Activated naive CD8-positive, alpha-beta T cell treated with anti-CD3 and anti-CD28 coated beads, Interleukin-2, amount 50 U/mL, for 24 hours (primary cell): Measurements from ENCODE around the gene PTGIS.

Source experiments
- ATAC-seq: fragments of 150-1000 bp; cut with Tn5 transposase; one replicate; pipeline ENCODE4 v1.10.0; 2021
- DNase-seq: peaks from one replicate; pipeline ENCODE4 v3.0.0; 2021
- H3K27ac Mint-ChIP-seq: one replicate; pipeline ENCODE4 v1.8.0; 2021; ENCODE audit warnings: mild to moderate bottlenecking, mixed read lengths
- H3K27me3 Mint-ChIP-seq: one replicate; pipeline ENCODE4 v1.8.0; 2021; ENCODE audit warnings: mixed read lengths
- H3K36me3 Mint-ChIP-seq: one replicate; pipeline ENCODE4 v1.8.0; 2021; ENCODE audit warnings: low read depth, mixed read lengths
- H3K4me1 Mint-ChIP-seq: one replicate; pipeline ENCODE4 v1.8.0; 2021; ENCODE audit warnings: mixed read lengths
- H3K4me3 Mint-ChIP-seq: one replicate; pipeline ENCODE4 v1.8.0; 2021; ENCODE audit warnings: mild to moderate bottlenecking, moderate library complexity, mixed read lengths
- H3K9me3 Mint-ChIP-seq: one replicate; pipeline ENCODE4 v1.8.0; 2021; ENCODE audit warnings: mixed read lengths

The PTGIS gene

DNA sequence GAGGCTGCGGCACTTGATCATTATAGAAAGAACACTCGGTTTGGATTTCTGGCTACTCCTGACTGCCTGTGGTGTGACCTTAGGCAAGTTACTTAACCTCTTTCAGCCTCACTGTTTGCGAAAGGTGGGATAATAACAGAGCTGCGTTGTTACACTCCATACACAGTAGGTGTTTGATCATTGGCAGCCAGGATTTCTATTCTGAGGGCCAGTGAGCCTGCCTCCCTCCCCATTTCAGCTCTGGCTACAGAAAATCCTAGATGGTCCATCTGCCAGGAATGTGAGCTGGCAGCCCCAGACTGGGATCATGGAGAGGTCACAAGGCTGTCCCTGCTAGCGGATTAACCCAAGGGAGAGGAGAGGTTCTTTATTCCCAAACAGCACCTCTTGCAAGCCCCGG lies 88.2 kb downstream of the PTGIS start:
- DNase-seq (no peak), ATAC-seq (no peak)
- Mint-ChIP-seq H3K27ac (no peak overlapping the region), H3K4me3 (no peak overlapping the region), H3K36me3 (no peaks in the 10 kb centered on the region), H3K27me3 (peaks cover 54% of the 10 kb centered on the region), H3K4me1 (peaks cover 4% of the 10 kb centered on the region), H3K9me3 (no peaks in the 10 kb centered on the region)

DNA sequence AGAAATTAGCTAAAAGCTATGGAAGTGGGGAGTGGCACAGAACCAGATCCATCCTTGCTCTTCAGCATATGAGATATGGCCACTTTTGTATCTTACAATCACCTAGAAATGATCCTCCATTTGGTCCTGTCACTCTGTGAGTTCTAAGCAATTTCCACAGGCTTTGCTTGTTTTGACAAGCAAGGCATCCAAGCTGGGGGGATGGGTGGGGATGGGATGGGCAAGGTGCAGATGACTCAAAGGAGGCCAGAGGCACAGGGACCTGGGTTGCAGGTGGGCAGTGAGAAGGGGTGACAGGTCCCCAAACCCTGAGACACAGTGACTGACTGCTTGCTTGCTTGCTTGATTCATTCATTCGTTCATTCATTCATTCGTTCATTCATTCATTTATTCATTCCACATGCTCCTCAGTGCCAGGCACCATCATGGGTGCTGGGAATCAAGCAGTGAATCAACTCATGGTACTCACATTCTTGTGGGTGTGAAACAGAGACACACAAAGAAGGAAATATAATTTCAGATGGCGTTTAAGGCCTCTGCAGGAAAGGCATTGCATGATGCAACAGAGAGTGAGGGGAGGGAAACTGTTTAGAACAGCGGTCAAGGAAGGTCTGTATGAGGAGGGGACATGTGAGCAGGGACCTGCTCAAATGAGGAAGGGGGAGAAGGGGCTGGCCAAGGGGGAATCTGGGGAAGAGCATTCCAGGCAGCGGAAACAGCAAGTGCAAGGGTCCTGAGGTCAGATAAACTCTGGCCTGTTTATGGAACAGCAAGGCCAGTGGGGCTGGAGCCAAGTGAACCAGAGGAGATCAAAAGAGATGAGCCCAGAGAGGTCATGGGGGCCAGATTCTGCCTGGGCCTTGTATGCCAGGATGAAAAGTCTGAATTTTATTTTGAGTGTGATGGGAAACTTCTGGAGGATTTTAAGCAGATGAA lies 88.9 kb downstream of the PTGIS start:
- H3K9me3 Mint-ChIP-seq = no peaks in the 10 kb centered on the region
- ATAC-seq (no peak), DNase-seq (no peak)
- no peaks in the 10 kb centered on the region for H3K4me1 Mint-ChIP-seq
- H3K27ac Mint-ChIP-seq = no peak overlapping the region
- H3K27me3 Mint-ChIP-seq = peaks cover 49% of the 10 kb centered on the region
- H3K36me3 Mint-ChIP-seq = no peaks in the 10 kb centered on the region
- no peak overlapping the region for H3K4me3 Mint-ChIP-seq

DNA sequence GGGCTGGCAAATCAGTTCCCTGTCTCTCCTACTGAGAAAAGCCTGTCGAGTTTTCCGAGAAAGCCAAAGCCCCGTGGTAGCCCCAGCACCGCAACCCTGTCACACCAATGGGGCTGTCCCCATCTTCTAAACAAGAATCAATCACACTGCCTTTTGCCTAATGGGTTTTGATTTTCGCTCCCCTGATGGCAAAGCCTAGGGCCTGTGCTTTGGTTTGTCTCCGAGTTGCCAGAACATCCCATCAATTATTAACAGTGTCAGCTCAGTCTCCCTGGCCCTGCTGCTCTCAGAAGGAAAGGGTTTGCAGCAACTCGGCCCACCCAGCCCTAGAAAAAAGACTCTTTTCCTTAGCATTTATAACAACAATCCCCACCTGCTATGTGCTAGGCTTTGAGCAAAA lies 89.7 kb downstream of the PTGIS start:
- Mint-ChIP-seq H3K4me1 (no peaks in the 10 kb centered on the region), H3K4me3 (no peak overlapping the region), H3K27me3 (peaks cover 47% of the 10 kb centered on the region), H3K36me3 (no peaks in the 10 kb centered on the region), H3K27ac (no peak overlapping the region), H3K9me3 (no peaks in the 10 kb centered on the region)
- DNase-seq (no peak), ATAC-seq (no peak)

DNA sequence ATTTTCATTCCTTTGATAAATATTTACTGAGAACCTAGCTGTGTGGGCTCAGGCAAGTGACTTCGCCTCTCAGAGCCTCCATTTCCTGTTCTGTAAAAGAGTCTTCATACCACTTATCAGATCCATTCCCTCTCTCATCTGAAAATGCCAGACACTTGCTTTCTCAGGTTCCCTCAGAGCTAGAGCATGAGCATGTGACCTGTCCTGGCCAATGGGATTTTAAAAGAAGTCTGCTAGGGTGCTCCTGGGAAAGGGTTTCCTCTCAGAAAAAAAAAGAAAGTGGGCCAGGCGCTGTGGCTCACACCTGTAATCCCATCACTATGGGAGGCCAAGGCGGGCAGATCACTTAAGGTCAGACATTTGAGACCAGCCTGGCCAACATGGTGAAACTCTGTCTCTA lies 90.7 kb downstream of the PTGIS start:
- H3K36me3 Mint-ChIP-seq = no peaks in the 10 kb centered on the region
- H3K27me3 Mint-ChIP-seq = peaks cover 47% of the 10 kb centered on the region
- no peaks in the 10 kb centered on the region for H3K4me1 Mint-ChIP-seq
- no peak overlapping the region for H3K4me3 Mint-ChIP-seq
- no peaks in the 10 kb centered on the region for H3K9me3 Mint-ChIP-seq
- DNase-seq (no peak), ATAC-seq (no peak)
- H3K27ac Mint-ChIP-seq = no peak overlapping the region

DNA sequence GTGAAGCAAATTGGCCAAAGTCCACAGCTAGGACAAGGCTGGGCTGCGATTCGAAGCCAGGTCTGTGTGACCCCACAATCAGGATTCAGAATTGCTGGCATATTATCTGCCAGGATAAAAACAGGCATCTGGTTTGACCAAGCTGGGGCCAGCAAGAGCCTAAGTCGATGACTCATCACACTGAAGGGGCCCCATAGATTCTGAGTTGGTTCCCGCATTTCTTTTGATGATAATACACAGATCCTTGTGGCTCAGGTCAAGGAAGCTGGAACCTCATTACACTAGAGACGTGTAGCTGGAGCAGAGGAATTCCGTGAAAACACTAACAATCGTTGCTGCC lies 92.0 kb downstream of the PTGIS start:
- ATAC-seq = no peak
- Mint-ChIP-seq H3K27me3 (peaks cover 40% of the 10 kb centered on the region), H3K9me3 (no peaks in the 10 kb centered on the region)

DNA sequence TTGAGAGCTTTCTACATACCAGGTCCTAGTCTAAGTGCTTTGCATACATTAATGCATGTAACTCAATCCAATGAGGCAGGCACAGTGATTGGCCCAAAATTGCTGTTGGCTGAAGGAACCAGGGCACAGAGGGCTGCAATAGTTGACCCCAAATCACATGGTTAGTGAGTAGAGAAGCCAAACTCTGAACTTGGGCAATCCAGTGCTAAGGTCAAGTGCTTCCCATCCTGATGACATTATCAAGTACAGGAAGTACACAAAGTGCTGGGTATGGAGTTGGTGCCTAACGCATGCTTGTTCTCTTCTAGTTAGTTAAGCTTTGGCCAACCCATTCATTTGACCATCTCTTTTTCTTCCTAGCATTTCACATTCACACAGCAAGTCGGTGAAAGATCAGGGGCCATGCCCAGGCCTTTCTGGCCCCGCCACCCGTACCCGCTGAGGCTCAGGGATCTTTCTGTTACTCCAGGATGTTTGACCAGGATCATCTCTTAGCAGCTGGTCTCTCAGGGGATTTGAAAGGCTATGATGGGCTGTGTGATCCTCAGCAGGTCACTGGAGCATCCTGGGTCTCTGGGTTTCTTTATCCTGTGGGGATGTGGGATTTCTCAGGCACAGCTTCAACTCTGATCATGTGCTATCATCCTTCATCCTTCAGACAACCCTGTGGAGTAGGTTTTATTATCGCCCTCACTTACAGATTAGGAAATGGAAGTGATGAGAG lies 92.5 kb downstream of the PTGIS start:
- no peaks in the 10 kb centered on the region for H3K9me3 Mint-ChIP-seq
- H3K27ac Mint-ChIP-seq = no peak overlapping the region
- no peaks in the 10 kb centered on the region for H3K4me1 Mint-ChIP-seq
- ATAC-seq = no peak
- H3K27me3 Mint-ChIP-seq = peaks cover 39% of the 10 kb centered on the region
- H3K4me3 Mint-ChIP-seq = no peak overlapping the region
- DNase-seq = no peak
- no peaks in the 10 kb centered on the region for H3K36me3 Mint-ChIP-seq

More for the DNA sequence above, 92.0 kb downstream of the PTGIS start:
- no peak for DNase-seq
- Mint-ChIP-seq H3K4me1 (no peaks in the 10 kb centered on the region), H3K27ac (no peak overlapping the region), H3K36me3 (no peaks in the 10 kb centered on the region), H3K4me3 (no peak overlapping the region)

DNA sequence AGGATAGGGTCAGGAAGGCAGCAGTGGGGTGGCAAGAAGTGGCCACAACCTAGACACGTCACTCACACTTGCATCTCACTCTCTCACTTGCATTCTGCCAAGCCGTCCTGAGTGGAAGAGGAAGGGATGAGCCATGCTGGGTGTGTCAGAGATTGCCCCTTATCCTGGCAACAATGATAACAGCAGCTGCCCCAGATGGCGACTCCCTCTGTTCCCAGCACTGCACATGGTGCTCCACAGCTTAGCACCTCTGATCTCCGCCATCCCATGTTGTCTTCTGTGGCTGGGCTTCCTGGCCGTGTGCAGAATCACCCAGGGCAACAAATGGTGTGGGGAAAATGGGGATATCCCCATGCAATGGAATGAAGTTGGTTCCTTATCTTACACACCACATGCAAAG lies 96.5 kb downstream of the PTGIS start:
- no peaks in the 10 kb centered on the region for H3K9me3 Mint-ChIP-seq
- no peak overlapping the region for H3K27ac Mint-ChIP-seq
- no peaks in the 10 kb centered on the region for H3K36me3 Mint-ChIP-seq
- no peak for ATAC-seq
- H3K4me1 Mint-ChIP-seq = no peaks in the 10 kb centered on the region
- H3K27me3 Mint-ChIP-seq = peaks cover 27% of the 10 kb centered on the region
- no peak overlapping the region for H3K4me3 Mint-ChIP-seq
- DNase-seq = no peak

DNA sequence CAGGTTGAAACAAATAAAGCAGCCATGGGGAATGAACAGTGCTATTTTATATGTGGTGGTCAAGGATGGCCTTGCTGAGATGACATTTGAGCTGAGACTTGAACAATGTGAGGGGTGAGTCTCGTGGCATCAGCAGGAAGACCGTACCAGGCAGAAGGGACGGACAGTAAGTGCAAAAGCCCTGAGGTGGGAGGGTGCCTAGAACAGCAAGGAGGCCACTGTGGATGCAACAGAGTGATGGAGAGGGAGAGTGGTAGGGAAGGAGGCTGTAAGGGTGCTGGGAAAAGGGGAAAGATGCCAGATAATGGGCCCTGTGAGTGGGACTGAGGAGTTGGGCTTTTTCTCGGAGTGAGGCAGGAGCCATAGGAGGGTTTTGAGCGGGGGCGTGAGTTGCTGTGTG lies 97.0 kb downstream of the PTGIS start:
- no peaks in the 10 kb centered on the region for H3K9me3 Mint-ChIP-seq
- no peak overlapping the region for H3K4me3 Mint-ChIP-seq
- H3K27me3 Mint-ChIP-seq = peaks cover 27% of the 10 kb centered on the region
- H3K36me3 Mint-ChIP-seq = no peaks in the 10 kb centered on the region
- ATAC-seq (no peak), DNase-seq (no peak)
- no peak overlapping the region for H3K27ac Mint-ChIP-seq
- no peaks in the 10 kb centered on the region for H3K4me1 Mint-ChIP-seq

DNA sequence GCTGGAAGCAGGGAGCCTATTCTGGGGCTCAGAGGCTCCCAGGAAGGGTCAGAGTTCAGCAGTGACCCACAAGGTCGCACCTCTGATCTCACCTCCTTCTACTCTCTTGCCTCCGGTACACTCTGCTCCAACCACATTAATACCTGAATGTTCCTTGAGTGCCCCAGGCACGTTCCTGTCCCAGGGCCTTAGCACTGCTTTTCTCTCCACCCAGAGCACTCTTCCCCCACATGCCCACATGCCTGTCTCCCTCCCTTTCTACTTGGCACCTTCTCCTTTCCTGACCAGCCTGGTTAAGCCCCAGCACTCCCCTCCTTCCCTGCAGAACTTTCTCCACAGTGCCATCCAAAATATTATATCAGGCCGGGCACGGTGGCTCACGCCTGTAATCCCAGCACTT lies 98.9 kb downstream of the PTGIS start:
- H3K27me3 Mint-ChIP-seq = peaks cover 20% of the 10 kb centered on the region
- no peak for ATAC-seq
- no peaks in the 10 kb centered on the region for H3K9me3 Mint-ChIP-seq
- H3K4me1 Mint-ChIP-seq = no peaks in the 10 kb centered on the region
- H3K36me3 Mint-ChIP-seq = no peaks in the 10 kb centered on the region
- H3K4me3 Mint-ChIP-seq = no peak overlapping the region
- no peak for DNase-seq
- H3K27ac Mint-ChIP-seq = no peak overlapping the region

DNA sequence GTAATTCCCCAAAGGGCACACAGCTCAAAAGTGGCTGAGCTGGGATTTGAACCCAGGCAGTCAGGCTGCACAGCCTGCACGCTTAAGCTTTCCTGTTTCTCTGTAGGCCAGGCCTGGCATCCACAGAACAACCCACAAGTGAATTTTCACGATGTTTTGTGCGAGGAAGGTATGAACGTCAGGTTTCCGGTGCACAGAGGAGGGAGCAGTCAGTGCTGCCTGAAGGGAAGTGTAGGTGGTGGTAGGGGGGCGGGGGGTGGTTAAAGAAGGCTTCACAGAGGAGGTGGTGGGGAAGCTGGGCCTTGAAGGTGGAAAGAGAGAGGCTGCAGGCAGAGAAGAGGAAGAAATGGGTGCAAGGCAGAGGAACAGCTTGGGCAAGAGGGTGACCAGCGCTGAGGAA lies 99.5 kb downstream of the PTGIS start:
- Mint-ChIP-seq H3K27me3 (peaks cover 20% of the 10 kb centered on the region), H3K27ac (no peak overlapping the region), H3K4me3 (no peak overlapping the region), H3K4me1 (no peaks in the 10 kb centered on the region), H3K9me3 (no peaks in the 10 kb centered on the region), H3K36me3 (no peaks in the 10 kb centered on the region)
- ATAC-seq (no peak), DNase-seq (no peak)

DNA sequence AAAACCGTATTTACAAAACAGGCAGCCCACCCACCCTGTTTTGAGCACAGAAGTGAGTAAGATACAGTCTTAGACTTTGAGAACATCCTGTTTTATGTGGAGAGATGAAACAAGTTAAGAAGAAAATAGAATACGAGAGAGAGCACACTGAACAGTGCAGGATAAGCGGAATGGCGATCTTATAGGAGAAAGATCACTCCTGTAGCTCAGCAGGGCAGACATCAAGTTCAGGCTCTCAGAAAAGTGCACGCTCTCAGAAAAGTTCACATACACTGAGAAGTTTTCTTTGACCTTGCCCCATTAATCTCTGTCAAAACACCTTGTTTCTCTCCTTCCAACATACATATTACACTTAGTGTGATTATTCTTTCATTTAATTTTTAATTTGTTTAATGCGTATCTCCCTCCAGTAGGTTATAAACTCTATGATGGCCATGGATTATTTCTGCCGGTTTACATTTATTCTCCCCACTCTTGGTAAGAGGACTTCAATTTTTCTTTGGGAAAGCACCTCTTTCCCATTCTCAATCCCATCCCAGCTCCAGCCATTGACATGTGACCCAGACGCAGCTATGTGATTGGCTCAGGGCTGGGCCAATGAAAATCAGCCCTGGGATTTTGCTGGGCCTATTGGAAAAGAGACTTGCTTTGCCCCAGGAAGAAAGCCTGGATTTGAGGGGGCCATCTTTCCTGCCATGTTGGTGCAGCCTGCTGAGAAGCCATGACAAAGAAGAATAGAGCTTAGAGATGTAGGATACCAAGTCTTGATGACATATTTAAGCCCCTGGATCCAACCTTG lies 101.6 kb downstream of the PTGIS start:
- ATAC-seq = no peak
- no peak for DNase-seq
- Mint-ChIP-seq H3K27me3 (peaks cover 22% of the 10 kb centered on the region), H3K9me3 (no peaks in the 10 kb centered on the region), H3K27ac (no peak overlapping the region), H3K4me3 (no peak overlapping the region), H3K4me1 (no peaks in the 10 kb centered on the region), H3K36me3 (no peaks in the 10 kb centered on the region)

DNA sequence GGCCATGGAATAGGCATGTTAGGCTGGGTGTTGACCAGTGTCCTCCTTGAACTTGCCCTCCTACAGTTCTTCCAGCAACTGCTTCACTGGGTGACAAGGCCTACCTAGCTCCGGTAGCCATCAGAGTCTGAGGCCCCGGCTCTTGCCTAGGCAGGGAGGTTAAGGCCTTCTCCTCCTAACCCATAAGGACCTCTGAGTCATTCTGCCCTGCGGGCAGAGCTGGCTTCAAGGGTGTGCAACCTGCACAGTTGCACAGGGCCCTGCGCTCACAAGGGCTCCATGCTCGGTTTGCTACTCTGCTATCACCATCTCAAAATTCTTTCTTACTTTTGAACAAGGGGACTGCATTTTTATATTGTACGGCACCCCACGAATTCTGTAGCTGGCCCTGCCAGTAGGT lies 103.4 kb downstream of the PTGIS start:
- Mint-ChIP-seq H3K27me3 (peaks cover 17% of the 10 kb centered on the region), H3K9me3 (no peaks in the 10 kb centered on the region), H3K4me1 (no peaks in the 10 kb centered on the region), H3K27ac (no peak overlapping the region), H3K36me3 (no peaks in the 10 kb centered on the region), H3K4me3 (no peak overlapping the region)
- ATAC-seq (no peak), DNase-seq (no peak)

DNA sequence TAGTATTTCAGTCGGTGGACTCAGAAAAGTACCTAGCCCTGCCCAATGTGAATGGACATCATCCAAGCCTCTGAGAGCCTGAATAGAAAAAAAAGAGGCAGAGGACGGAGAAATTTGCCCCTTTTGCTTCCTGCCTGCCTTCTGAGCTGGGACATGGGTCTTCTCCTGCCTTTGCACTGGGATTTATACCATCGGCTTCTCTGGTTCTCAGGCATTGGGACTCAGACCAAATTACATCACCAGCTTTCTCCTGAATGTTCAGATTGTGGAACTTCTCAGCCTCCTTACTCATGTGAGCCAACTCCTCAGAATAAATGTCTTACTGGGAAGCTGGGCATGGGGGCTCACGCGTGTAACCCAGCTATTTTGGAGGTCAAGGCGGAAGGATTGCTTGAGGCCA lies 105.3 kb downstream of the PTGIS start:
- H3K36me3 Mint-ChIP-seq = no peaks in the 10 kb centered on the region
- H3K27ac Mint-ChIP-seq = no peak overlapping the region
- H3K4me3 Mint-ChIP-seq = no peak overlapping the region
- ATAC-seq (no peak), DNase-seq (no peak)
- H3K9me3 Mint-ChIP-seq = no peaks in the 10 kb centered on the region
- no peaks in the 10 kb centered on the region for H3K4me1 Mint-ChIP-seq
- peaks cover 18% of the 10 kb centered on the region for H3K27me3 Mint-ChIP-seq

DNA sequence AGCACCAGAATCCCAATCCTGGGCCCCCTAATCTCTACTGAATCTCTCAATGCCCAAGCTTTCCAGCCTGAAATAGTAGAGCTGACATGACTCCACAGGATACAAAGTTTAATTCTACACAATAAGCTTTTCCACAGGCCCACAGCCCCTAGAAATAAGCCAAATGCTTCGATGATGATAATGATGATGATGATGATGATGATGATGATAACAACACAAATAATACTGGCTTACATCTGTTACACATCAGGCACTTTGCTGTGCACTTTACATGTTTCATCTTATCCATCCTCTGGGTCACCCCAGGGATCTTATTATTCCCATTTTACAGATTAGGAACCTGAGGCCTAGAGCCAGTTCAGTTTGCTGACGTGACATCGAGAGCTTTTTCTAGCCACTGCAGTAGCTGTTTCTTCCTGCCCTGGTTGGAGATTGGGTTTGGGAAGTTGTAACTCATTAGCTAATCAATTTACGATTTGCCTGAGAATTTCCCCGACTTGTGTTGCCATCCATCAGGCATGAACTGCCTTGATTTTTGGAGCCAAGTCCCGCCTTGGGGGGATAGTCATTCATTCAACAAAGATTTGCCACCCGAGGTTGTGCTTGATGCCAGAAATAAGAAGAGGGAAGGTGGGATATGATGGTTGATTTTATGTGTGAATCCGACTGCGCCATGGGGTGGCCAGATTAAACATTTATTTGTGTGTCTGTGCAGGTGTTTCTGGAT lies 105.9 kb downstream of the PTGIS start:
- Mint-ChIP-seq H3K27me3 (peaks cover 17% of the 10 kb centered on the region), H3K36me3 (no peaks in the 10 kb centered on the region), H3K4me3 (no peak overlapping the region), H3K27ac (no peak overlapping the region), H3K4me1 (no peaks in the 10 kb centered on the region), H3K9me3 (no peaks in the 10 kb centered on the region)
- no peak for DNase-seq
- no peak for ATAC-seq
